Measurements from ENCODE around the gene SMG6.

DNA sequence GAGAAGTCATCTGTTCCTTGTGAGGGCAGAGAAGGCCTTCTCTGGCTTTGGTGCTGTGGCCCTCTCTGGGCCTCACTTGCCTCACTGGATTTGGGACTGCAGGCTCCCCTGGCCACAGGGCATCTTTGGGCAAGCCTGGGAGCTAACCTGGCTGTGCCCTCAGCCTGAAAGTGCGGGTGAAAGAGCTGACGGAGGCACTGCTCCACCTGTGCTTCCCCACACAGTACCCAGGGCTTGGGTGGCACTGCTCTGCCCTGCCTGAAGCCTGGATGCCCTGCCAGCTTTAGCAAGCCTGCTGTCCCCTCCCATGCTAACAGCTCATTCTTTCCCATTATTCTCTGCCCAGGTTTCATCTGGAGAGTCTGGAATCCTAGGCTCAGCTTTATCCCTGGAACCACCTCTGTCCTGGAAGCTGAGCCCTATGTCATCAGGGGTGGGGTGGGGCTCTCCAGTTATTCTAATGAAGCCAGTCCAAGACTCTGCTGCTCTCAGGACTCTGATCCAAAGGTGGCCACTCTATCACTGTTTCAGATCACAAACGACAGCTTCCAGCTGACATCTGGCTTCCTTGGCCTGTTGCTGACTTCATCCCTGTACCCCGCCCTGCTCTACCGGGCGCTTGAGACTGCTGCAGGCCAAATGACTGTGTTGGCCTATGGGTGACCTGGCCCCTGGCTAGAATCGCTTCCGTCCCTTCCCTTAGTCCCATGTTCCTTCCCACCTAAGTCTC lies 219.4 kb downstream of the SMG6 start:
- TF ChIP-seq, protein P1, sequence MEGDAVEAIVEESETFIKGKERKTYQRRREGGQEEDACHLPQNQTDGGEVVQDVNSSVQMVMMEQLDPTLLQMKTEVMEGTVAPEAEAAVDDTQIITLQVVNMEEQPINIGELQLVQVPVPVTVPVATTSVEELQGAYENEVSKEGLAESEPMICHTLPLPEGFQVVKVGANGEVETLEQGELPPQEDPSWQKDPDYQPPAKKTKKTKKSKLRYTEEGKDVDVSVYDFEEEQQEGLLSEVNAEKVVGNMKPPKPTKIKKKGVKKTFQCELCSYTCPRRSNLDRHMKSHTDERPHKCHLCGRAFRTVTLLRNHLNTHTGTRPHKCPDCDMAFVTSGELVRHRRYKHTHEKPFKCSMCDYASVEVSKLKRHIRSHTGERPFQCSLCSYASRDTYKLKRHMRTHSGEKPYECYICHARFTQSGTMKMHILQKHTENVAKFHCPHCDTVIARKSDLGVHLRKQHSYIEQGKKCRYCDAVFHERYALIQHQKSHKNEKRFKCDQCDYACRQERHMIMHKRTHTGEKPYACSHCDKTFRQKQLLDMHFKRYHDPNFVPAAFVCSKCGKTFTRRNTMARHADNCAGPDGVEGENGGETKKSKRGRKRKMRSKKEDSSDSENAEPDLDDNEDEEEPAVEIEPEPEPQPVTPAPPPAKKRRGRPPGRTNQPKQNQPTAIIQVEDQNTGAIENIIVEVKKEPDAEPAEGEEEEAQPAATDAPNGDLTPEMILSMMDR (conservative IDR thresholded peaks at IDR 0.05 in 1 of 2, IDR thresholded peaks at IDR 0.05 in 1 of 2; ENCODE audit: extremely low read depth in 1 of 2, insufficient read depth in 1 of 2, low read depth in 1 of 2, low read length in 2 of 2): no peak
- no peak for TF ChIP-seq EZH2 (IDR thresholded peaks at IDR 0.05; ENCODE audit: borderline replicate concordance, low read length)

Measured in mammary epithelial cell (primary cell).